H1 (cell line): ENCODE data around the gene CRACDL. TPM values are rescaled to one million over a fixed set of nuclear protein-coding genes. Genes with fewer than 3 reads are reported as not detected.

Experiments used
- CTCF ChIA-PET: fragments of 300-600 bp; sonication (Branson Sonifier 250); formaldehyde crosslinking; loops from one replicate; lab custom pipeline; 2021; ENCODE audit not compliant: partially characterized antibody; lab: Charles Lee
- POLR2A ChIA-PET: fragments of 300-600 bp; sonication (Branson Sonifier 250); formaldehyde crosslinking; loops from one replicate; lab custom pipeline; 2021; ENCODE audit warnings: inconsistent platforms; ENCODE audit not compliant: partially characterized antibody; lab: Charles Lee
- DNase-seq, 2 experiments: peaks; one replicate each; pipeline versions ENCODE4 v3.0.0 to v3.0.0-alpha.2; 2010 to 2022; ENCODE audit warnings: low spot score in 2 of 2, low read depth in 1 of 2, mixed read lengths in 1 of 2
- FAIRE-seq: peaks from 2 replicates; lab custom pipeline; 2011; peaks lifted over from hg19 to GRCh38; lab: Jason Lieb, UNC
- H2AFZ ChIP-seq: 2 replicates; pipeline ENCODE4 v1.8.1; 2012; ENCODE audit warnings: low read length, inconsistent platforms
- H2AK5ac ChIP-seq: 2 replicates; pipeline ENCODE4 v1.6.1; 2013; ENCODE audit warnings: low read depth, low read length
- H2BK120ac ChIP-seq: replicated peaks from 2 replicates; pipeline ENCODE3; 2013; ENCODE audit warnings: low read depth, low read length, inconsistent platforms
- H2BK12ac ChIP-seq: 2 replicates; pipeline ENCODE4 v1.6.1; 2013; ENCODE audit warnings: low read depth, low read length
- H2BK15ac ChIP-seq: 2 replicates; pipeline ENCODE4 v1.6.1; 2013; ENCODE audit warnings: low read length
- H2BK20ac ChIP-seq: 2 replicates; pipeline ENCODE4 v1.6.1; 2013; ENCODE audit warnings: low read length
- H2BK5ac ChIP-seq: 2 replicates; pipeline ENCODE4 v1.6.1; 2013; ENCODE audit warnings: low read depth, low read length
- H3K14ac ChIP-seq: 2 replicates; pipeline ENCODE4 v1.6.1; 2013; ENCODE audit warnings: inconsistent platforms; ENCODE audit not compliant: insufficient read length
- H3K18ac ChIP-seq: 2 replicates; pipeline ENCODE4 v1.6.1; 2013; ENCODE audit warnings: low read length; ENCODE audit errors: extremely low read depth
- H3K23ac ChIP-seq: 2 replicates; pipeline ENCODE4 v1.6.1; 2013; ENCODE audit warnings: inconsistent platforms; ENCODE audit not compliant: insufficient read length
- H3K23me2 ChIP-seq: 2 replicates; pipeline ENCODE4 v1.6.1; 2013; ENCODE audit warnings: low read depth, low read length
- H3K27ac ChIP-seq: 2 replicates; pipeline ENCODE4 v1.6.1; 2011; ENCODE audit warnings: low read depth, low read length, inconsistent platforms
- H3K27me3 ChIP-seq, 4 experiments: replicated peaks in 1 of 4; 1 replicate in 1 of 4; 2 replicates in 3 of 4; pipeline versions ENCODE4 v1.6.1 to v1.8.1; 2011 to 2013; ENCODE audit warnings: low read length in 3 of 4, mild to moderate bottlenecking in 3 of 4, inconsistent platforms in 2 of 4, mixed read lengths in 2 of 4, moderate library complexity in 1 of 4; ENCODE audit not compliant: control insufficient read depth in 3 of 4, insufficient read depth in 3 of 4; ENCODE audit errors: extremely low read depth in 1 of 4
- H3K36me3 ChIP-seq, 4 experiments: 2 replicates each; pipeline versions ENCODE4 v1.6.1 to v1.8.1; 2011 to 2013; ENCODE audit warnings: mild to moderate bottlenecking in 4 of 4, low read length in 3 of 4, moderate library complexity in 2 of 4, control low read depth in 1 of 4, inconsistent platforms in 1 of 4; ENCODE audit not compliant: insufficient read depth in 4 of 4, control insufficient read depth in 2 of 4
- H3K4ac ChIP-seq: replicated peaks from 2 replicates; pipeline ENCODE3; 2013; ENCODE audit warnings: low read length, low read depth, mixed read lengths, inconsistent platforms; ENCODE audit not compliant: insufficient read length
- H3K4me1 ChIP-seq, 4 experiments: replicated peaks in 1 of 4; 1 replicate in 1 of 4; 2 replicates in 3 of 4; pipeline versions ENCODE4 v1.6.1 to v1.8.1; 2011 to 2013; ENCODE audit warnings: low read length in 3 of 4, inconsistent platforms in 2 of 4, mixed read lengths in 1 of 4; ENCODE audit not compliant: insufficient read depth in 4 of 4, control insufficient read depth in 3 of 4
- H3K4me2 ChIP-seq, 2 experiments: 2 replicates each; pipeline versions ENCODE4 v1.6.1 to v1.8.1; 2011 to 2013; ENCODE audit warnings: low read depth in 2 of 2, low read length in 2 of 2, control low read depth in 1 of 2, inconsistent platforms in 1 of 2, mild to moderate bottlenecking in 1 of 2; ENCODE audit not compliant: insufficient read depth in 1 of 2
- H3K4me3 ChIP-seq, 4 experiments: fragments of 200-600, 300-600 bp in 1 of 4; sonication (generic), shearing (Covaris generic), sonication (Bioruptor Twin) in 1 of 4; 2 replicates each; pipeline versions ENCODE4 v1.5.1 to v1.8.1; 2011 to 2016; ENCODE audit warnings: low read length in 4 of 4, low read depth in 3 of 4, control low read depth in 2 of 4, inconsistent platforms in 2 of 4, mild to moderate bottlenecking in 2 of 4, mixed read lengths in 1 of 4, moderate library complexity in 1 of 4; ENCODE audit not compliant: insufficient read depth in 2 of 4; ENCODE audit errors: extremely low read depth in 1 of 4
- H3K56ac ChIP-seq: replicated peaks from 2 replicates; pipeline ENCODE3; 2013; ENCODE audit warnings: low read depth, mild to moderate bottlenecking, mixed read lengths, low read length, inconsistent platforms; ENCODE audit not compliant: insufficient read length
- H3K79me1 ChIP-seq: 2 replicates; pipeline ENCODE4 v1.6.1; 2013; ENCODE audit warnings: low read depth, low read length, control low read depth
- H3K79me2 ChIP-seq, 2 experiments: 2 replicates each; pipeline versions ENCODE4 v1.6.1 to v1.8.1; 2012 to 2013; ENCODE audit warnings: low read length in 2 of 2, mild to moderate bottlenecking in 2 of 2, inconsistent platforms in 1 of 2; ENCODE audit not compliant: insufficient read depth in 2 of 2, control insufficient read depth in 1 of 2
- H3K9ac ChIP-seq, 4 experiments: replicated peaks in 1 of 4; 1 replicate in 1 of 4; 2 replicates in 3 of 4; pipeline versions ENCODE4 v1.6.1 to v1.8.1; 2011 to 2013; ENCODE audit warnings: low read depth in 3 of 4, low read length in 3 of 4, control low read depth in 2 of 4, mild to moderate bottlenecking in 2 of 4, moderate library complexity in 2 of 4, inconsistent platforms in 1 of 4; ENCODE audit errors: extremely low read depth in 1 of 4
- H3K9me3 ChIP-seq, 2 experiments: 2 replicates each; pipeline versions ENCODE4 v1.6.1 to v1.8.1; 2012 to 2013; ENCODE audit warnings: mild to moderate bottlenecking in 2 of 2, moderate library complexity in 2 of 2, control low read depth in 1 of 2, inconsistent platforms in 1 of 2, low read depth in 1 of 2, low read length in 1 of 2, mixed read lengths in 1 of 2; ENCODE audit not compliant: insufficient read depth in 2 of 2
- H4K20me1 ChIP-seq, 2 experiments: replicated peaks in 1 of 2; 2 replicates each; pipeline versions ENCODE3 to v1.8.1; 2011 to 2013; ENCODE audit warnings: inconsistent platforms in 2 of 2, low read length in 2 of 2, mild to moderate bottlenecking in 1 of 2; ENCODE audit not compliant: insufficient read depth in 2 of 2, control insufficient read depth in 1 of 2
- H4K5ac ChIP-seq: 2 replicates; pipeline ENCODE4 v1.6.1; 2013; ENCODE audit warnings: low read length, low read depth, mixed read lengths, inconsistent platforms; ENCODE audit not compliant: insufficient read length
- H4K8ac ChIP-seq: 2 replicates; pipeline ENCODE4 v1.8.0; 2013; ENCODE audit warnings: mild to moderate bottlenecking, moderate library complexity, low read length, inconsistent platforms; ENCODE audit not compliant: insufficient read depth; ENCODE audit errors: extremely low read depth
- H4K91ac ChIP-seq: replicated peaks from 2 replicates; pipeline ENCODE3; 2013; ENCODE audit warnings: low read length, mixed read lengths, inconsistent platforms; ENCODE audit not compliant: insufficient read length
- BRCA1 ChIP-seq: IDR thresholded peaks from 2 replicates; pipeline ENCODE4 v1.6.1; 2012; ENCODE audit warnings: low read depth, low read length, improper control_type of control experiment
- CHD2 ChIP-seq: IDR thresholded peaks from 2 replicates; pipeline ENCODE4 v1.6.1; 2012; ENCODE audit warnings: low read length, improper control_type of control experiment
- GTF2F1 ChIP-seq: IDR thresholded peaks from 2 replicates; pipeline ENCODE4 v1.6.1; 2012; ENCODE audit warnings: low read depth, low read length, improper control_type of control experiment, borderline replicate concordance
- HDAC2 ChIP-seq, 2 experiments: fragments of 300-600 bp in 1 of 2; sonication (generic) in 1 of 2; IDR thresholded peaks; 2 replicates each; pipeline ENCODE4 v1.6.1; 2011 to 2012; ENCODE audit warnings: low read depth in 2 of 2, low read length in 2 of 2, mild to moderate bottlenecking in 2 of 2, moderate library complexity in 2 of 2, borderline replicate concordance in 1 of 2, inconsistent platforms in 1 of 2
- KDM1A ChIP-seq: fragments of 200-600, 300-600 bp; sonication (generic); IDR thresholded peaks from 2 replicates; pipeline ENCODE4 v1.7.1; 2016; ENCODE audit warnings: mild to moderate bottlenecking, low read length, borderline replicate concordance
- MAFK ChIP-seq: IDR thresholded peaks from 2 replicates; pipeline ENCODE4 v1.6.1; 2012; ENCODE audit warnings: low read depth, mild to moderate bottlenecking, improper control_type of control experiment, low read length
- RAD21 ChIP-seq, 2 experiments: IDR thresholded peaks in 1 of 2; conservative IDR thresholded peaks in 1 of 2; 2 replicates each; pipeline ENCODE4 v1.6.1; 2011; ENCODE audit warnings: low read depth in 2 of 2, low read length in 2 of 2, improper control_type of control experiment in 1 of 2, inconsistent platforms in 1 of 2, mild to moderate bottlenecking in 1 of 2, moderate library complexity in 1 of 2
- RXRA ChIP-seq: IDR thresholded peaks from 2 replicates; pipeline ENCODE4 v1.6.1; 2011; ENCODE audit warnings: low read depth, mild to moderate bottlenecking, low read length, moderate library complexity; ENCODE audit not compliant: insufficient read depth
- SIX5 ChIP-seq: IDR thresholded peaks from 2 replicates; pipeline ENCODE4 v1.6.1; 2011; ENCODE audit warnings: mild to moderate bottlenecking, low read depth, low read length
- SRF ChIP-seq: IDR thresholded peaks from 2 replicates; pipeline ENCODE4 v1.6.1; 2011; ENCODE audit warnings: mild to moderate bottlenecking, low read depth, low read length, moderate library complexity
- TAF1 ChIP-seq: IDR thresholded peaks from 2 replicates; pipeline ENCODE4 v1.6.1; 2011; ENCODE audit warnings: mild to moderate bottlenecking, low read depth, low read length
- TBP ChIP-seq: IDR thresholded peaks from 2 replicates; pipeline ENCODE4 v1.6.1; 2011; ENCODE audit warnings: low read depth, low read length, improper control_type of control experiment
- YY1 ChIP-seq: IDR thresholded peaks from 2 replicates; pipeline ENCODE4 v1.6.1; 2011; ENCODE audit warnings: low read depth, mild to moderate bottlenecking, low read length
- WGBS, 2 experiments: shearing (Covaris generic) in 1 of 2; methylation state at CpG; one replicate each; pipeline versions ENCODE4 v1.1.6 to v1.1.7; 2013 to 2015; ENCODE audit warnings: low lambda C conversion rate in 2 of 2, mixed read lengths in 2 of 2, inconsistent platforms in 1 of 2, low coverage in 1 of 2, missing lambda C conversion rate in 1 of 2; ENCODE audit not compliant: insufficient replicate concordance in 2 of 2, insufficient coverage in 1 of 2, insufficient read length in 1 of 2; ENCODE audit errors: extremely low coverage in 1 of 2, missing lambda C conversion rate in 1 of 2; 5-methylcytosine and 5-hydroxymethylcytosine counted together
- polyA plus RNA-seq, 7 experiments: library from polyadenylated mRNA; depleted of rRNA in 3 of 7; stranded (reverse) in 5 of 7; unstranded in 2 of 7; fragments of >200 nt in 5 of 7; fragments of 200-250 nt in 2 of 7; gene quantifications; 1 replicate in 5 of 7; 2 replicates in 1 of 7; 4 replicates in 1 of 7; pipeline versions ENCODE4 v1.2.1 to v1.2.3, GENCODE V29; 2011 to 2013; ENCODE audit warnings: missing spikeins in 2 of 7, mixed read lengths in 2 of 7
- total RNA-seq: library from RNA; stranded (reverse); fragmentation: NEBNext Ultra II Directional; extraction: Animal tissue kit (Norgen Biotek cat#: 25700); gene quantifications from 2 replicates; pipeline ENCODE4 v1.2.1, GENCODE V29; 2021
- TF ChIP-seq, protein P1 (sequence below): IDR thresholded peaks from 2 replicates; pipeline ENCODE4 v1.6.1; 2012; ENCODE audit warnings: inconsistent platforms

CRACDL gene
- total and polyA plus RNA-seq, 2 of the 8 experiments (the other 6 are each of a cell fraction or from before 2014, with no cell fraction given) = 0.07 to 0.38 TPM

DNA sequence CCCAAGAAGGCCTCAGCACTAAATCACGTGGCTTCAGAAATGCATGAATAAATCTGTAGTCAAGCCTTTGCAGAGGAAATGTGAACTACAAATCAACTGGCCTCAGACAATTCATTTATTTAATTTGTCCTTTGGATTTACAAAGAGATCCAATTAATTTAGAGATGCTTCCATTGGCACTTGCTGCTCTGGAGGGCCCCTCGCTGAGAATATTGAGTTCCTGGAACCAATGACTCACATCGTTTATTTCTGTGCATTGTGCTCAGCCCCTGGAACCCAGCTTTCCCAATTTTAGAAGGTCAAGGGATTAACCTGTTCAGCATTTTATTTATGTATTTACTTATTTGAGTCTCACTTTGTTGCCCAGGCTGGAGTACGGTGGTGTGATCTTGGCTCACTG lies 157.9 kb downstream of the CRACDL start:
- Histone ChIP-seq H3K9ac (no peak overlapping the region), H2AK5ac (no peak overlapping the region), H3K36me3 (no peaks in the 10 kb centered on the region), H3K18ac (no peak overlapping the region), H4K8ac (no peak overlapping the region), H3K4me2 (no peak overlapping the region), H2BK15ac (no peak overlapping the region), H3K4me3 (no peak overlapping the region), H3K4ac (no peak overlapping the region), H3K23me2 (no peaks in the 10 kb centered on the region), H3K9me3 (peaks cover 3 to 12% of the 10 kb centered on the region in 2 experiments; a peak in 1 of 4 replicates), H3K4me1 (peaks cover 1 to 6% (median 4%) of the 10 kb centered on the region in 4 experiments; a peak in 4 of 7 replicates), H4K91ac (no peak overlapping the region), H3K14ac (no peak overlapping the region), H3K27ac (no peak overlapping the region), H3K79me1 (no peaks in the 10 kb centered on the region), H3K79me2 (no peaks in the 10 kb centered on the region), H2BK20ac (no peak overlapping the region), H3K23ac (no peak overlapping the region), H2BK12ac (no peak overlapping the region), H3K27me3 (no peaks in the 10 kb centered on the region), H3K56ac (no peak overlapping the region), H4K5ac (no peak overlapping the region), H2BK120ac (no peak overlapping the region), H2AFZ (no peak overlapping the region), H4K20me1 (no peaks in the 10 kb centered on the region), H2BK5ac (no peak overlapping the region)
- WGBS, 2 experiments = 83% methylated on average over 4 of the region's 4 CpGs; no CpG with 5 or more reads in 1 of the 2 experiments
- DNase-seq = no peak
- ChIA-PET CTCF (interaction anchor here (1.6 kb wide), 1 partner anchor 58 kb away, joined by 3 read pairs; no protein-coding TSS in a partner anchor), POLR2A (no interaction called here)
- FAIRE-seq = no peak
- TF ChIP-seq RAD21 (IDR thresholded peaks at IDR 0.05 in 1 of 2, conservative IDR thresholded peaks at IDR 0.05 in 1 of 2; ENCODE audit: low read depth in 2 of 2, low read length in 2 of 2) (no peak), BRCA1 (no peak), TBP (no peak), YY1 (no peak), TAF1 (no peak), CHD2 (no peak), SIX5 (no peak), SRF (no peak), RXRA (no peak), MAFK (no peak), GTF2F1 (no peak), KDM1A (no peak), HDAC2 (IDR thresholded peaks at IDR 0.05; ENCODE audit: borderline replicate concordance in 1 of 2, low read depth in 2 of 2, low read length in 2 of 2) (no peak)
- TF ChIP-seq, protein P1, sequence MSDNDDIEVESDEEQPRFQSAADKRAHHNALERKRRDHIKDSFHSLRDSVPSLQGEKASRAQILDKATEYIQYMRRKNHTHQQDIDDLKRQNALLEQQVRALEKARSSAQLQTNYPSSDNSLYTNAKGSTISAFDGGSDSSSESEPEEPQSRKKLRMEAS = no peak
